ENCODE results near the gene AFG3L2.
A peak's percentile ranks its signal among the peaks of the same experiment; 100 is the strongest.

AFG3L2 gene

GRCh38 chr18:12321333-12321732 is 55.7 kb downstream of the AFG3L2 start:
- no peak for DNase-seq

- no peak for DNase-seq
Measured at GRCh38 chr18:12318857-12319256, 58.2 kb downstream of the AFG3L2 start.

GRCh38 chr18:12318334-12318697 is 58.7 kb downstream of the AFG3L2 start:
- DNase-seq = no peak

- DNase-seq = no peak
Measured at GRCh38 chr18:12317664-12318333, 59.2 kb downstream of the AFG3L2 start.

- no peak for DNase-seq
Measured at GRCh38 chr18:12315911-12316310, 61.1 kb downstream of the AFG3L2 start.

GRCh38 chr18:12315490-12315889 is 61.5 kb downstream of the AFG3L2 start:
- DNase-seq = no peak

GRCh38 chr18:12314591-12315305 is 62.3 kb downstream of the AFG3L2 start:
- no peak for DNase-seq

- DNase-seq = no peak
Measured at GRCh38 chr18:12313530-12314245, 63.3 kb downstream of the AFG3L2 start.

GRCh38 chr18:12312976-12313375 is 64.1 kb downstream of the AFG3L2 start:
- DNase-seq = no peak

- no peak for DNase-seq
Measured at GRCh38 chr18:12310762-12311161, 66.3 kb downstream of the AFG3L2 start.

- no peak for DNase-seq
Measured at GRCh38 chr18:12309683-12310198, 67.3 kb downstream of the AFG3L2 start.

- peak; percentile 56 for DNase-seq
Measured at GRCh38 chr18:12308386-12309100, 68.5 kb downstream of the AFG3L2 start.

- peak; percentile 59 for DNase-seq
Measured at GRCh38 chr18:12307701-12308385, 69.2 kb downstream of the AFG3L2 start, which contains the start of gene TUBB6. TUBB6 (plus strand) TSS chr18:12308241; CDS start chr18:12308293, 52 bp downstream.

GRCh38 chr18:12306752-12307700 is 70.0 kb downstream of the AFG3L2 start:
- DNase-seq = peak; percentile 15

GRCh38 chr18:12305930-12306629 is 70.9 kb downstream of the AFG3L2 start:
- DNase-seq = no peak

GRCh38 chr18:12305211-12305610 is 71.8 kb downstream of the AFG3L2 start:
- no peak for DNase-seq

- no peak for DNase-seq
Measured at GRCh38 chr18:12304351-12305210, 72.4 kb downstream of the AFG3L2 start.

GRCh38 chr18:12302391-12303147 is 74.5 kb downstream of the AFG3L2 start:
- no peak for DNase-seq

Measured in stimulated activated CD4-positive, alpha-beta T cell treated with anti-CD3 and anti-CD28 coated beads, Interleukin-15, amount 100 ng/mL, for 24 hours (primary cell).